GM12878 (cell line): ENCODE measurements around the gene COPS6. TPM values are rescaled to one million over a fixed set of nuclear protein-coding genes. Genes with fewer than 3 reads are reported as not detected.

Experiments used
- ATAC-seq: fragments of 200-7000 bp; cut with Tn5 transposase; 3 replicates; pipeline ENCODE4 v1.9.1; 2020; ENCODE audit warnings: mild to moderate bottlenecking, moderate library complexity
- BruUV-seq: library from RNA; stranded (reverse); fragments of 400-500 nt; replicated peaks from 2 replicates; lab custom pipeline; 2021; lab: Mats Ljungman, UMichigan
- CTCF ChIA-PET: fragments of 300-600 bp; sonication (Branson Sonifier 250); formaldehyde crosslinking; extraction: SDS; loops from one replicate; lab custom pipeline; 2021; ENCODE audit warnings: inconsistent platforms; lab: Yijun Ruan, JAX
- POLR2A ChIA-PET: fragments of 350-600 bp; formaldehyde crosslinking; extraction: SDS; loops from one replicate; lab custom pipeline; 2021; ENCODE audit warnings: inconsistent platforms; lab: Charles Lee
- RAD21 ChIA-PET: fragments of 300-600 bp; sonication (Branson Sonifier 250); formaldehyde crosslinking; loops from one replicate; lab custom pipeline; 2023; ENCODE audit warnings: antibody characterized with exemption; ENCODE audit not compliant: unreplicated experiment; lab: Charles Lee
- SMC1A ChIA-PET: fragments of 300-600 bp; sonication (Branson Sonifier 250); formaldehyde crosslinking; loops from one replicate; lab custom pipeline; 2023; ENCODE audit not compliant: unreplicated experiment, uncharacterized antibody; lab: Charles Lee
- DNase-seq: peaks from one replicate; pipeline ENCODE4 v3.0.0-alpha.2; 2011; ENCODE audit warnings: low read depth, low spot score
- FAIRE-seq: peaks from 3 replicates; lab custom pipeline; 2011; peaks lifted over from hg19 to GRCh38; lab: Jason Lieb, UNC
- H2AFZ ChIP-seq: 2 replicates; pipeline ENCODE4 v1.6.0; 2011; ENCODE audit warnings: low read depth, low read length, control low read depth; ENCODE audit not compliant: control insufficient read depth
- H3K27ac ChIP-seq: 2 replicates; pipeline ENCODE4 v1.5.1; 2011; ENCODE audit warnings: control low read depth; ENCODE audit not compliant: control insufficient read depth, insufficient read depth
- H3K27me3 ChIP-seq, 2 experiments: replicated peaks in 1 of 2; 2 replicates each; pipeline versions ENCODE4 v1.6.0 to v1.6.1; 2011; ENCODE audit warnings: low read length in 1 of 2; ENCODE audit not compliant: control insufficient read depth in 2 of 2, insufficient read depth in 2 of 2
- H3K36me3 ChIP-seq, 2 experiments: 2 replicates each; pipeline ENCODE4 v1.5.1; 2011; ENCODE audit warnings: low read length in 1 of 2; ENCODE audit not compliant: control insufficient read depth in 2 of 2, insufficient read depth in 2 of 2
- H3K4me1 ChIP-seq: 2 replicates; pipeline ENCODE4 v1.6.1; 2011; ENCODE audit warnings: mild to moderate bottlenecking, low read length, moderate library complexity, mixed read lengths; ENCODE audit not compliant: control insufficient read depth, insufficient read depth
- H3K4me2 ChIP-seq: 2 replicates; pipeline ENCODE4 v1.6.0; 2011; ENCODE audit warnings: control low read depth; ENCODE audit not compliant: control insufficient read depth, insufficient read depth
- H3K4me3 ChIP-seq: fragments of 200-600 bp; sonication (generic); 2 replicates; pipeline ENCODE4 v1.5.1; 2016
- H3K79me2 ChIP-seq: 2 replicates; pipeline ENCODE4 v1.6.0; 2011; ENCODE audit warnings: low read length; ENCODE audit not compliant: control insufficient read depth, insufficient read depth
- H3K9ac ChIP-seq: 2 replicates; pipeline ENCODE4 v1.8.0; 2011; ENCODE audit warnings: low read length, control low read depth, mixed read lengths; ENCODE audit not compliant: control insufficient read depth, insufficient read depth
- H3K9me3 ChIP-seq: replicated peaks from 3 replicates; pipeline ENCODE4 v1.5.1; 2011; ENCODE audit warnings: mild to moderate bottlenecking, low read length; ENCODE audit not compliant: control insufficient read depth, insufficient read depth
- H4K20me1 ChIP-seq: 2 replicates; pipeline ENCODE4 v1.6.0; 2011; ENCODE audit not compliant: control insufficient read depth, insufficient read depth
- BACH1 ChIP-seq: fragments of 450-650 bp; IDR thresholded peaks from 2 replicates; pipeline ENCODE4 v1.6.1; 2017; ENCODE audit warnings: mild to moderate bottlenecking, borderline replicate concordance
- BMI1 ChIP-seq: fragments of 450-650 bp; IDR thresholded peaks from 2 replicates; pipeline ENCODE4 v1.6.1; 2016; ENCODE audit warnings: mild to moderate bottlenecking, moderate library complexity, borderline replicate concordance
- CBX5 ChIP-seq: sonication (generic); IDR thresholded peaks from 2 replicates; pipeline ENCODE4 v1.6.1; 2016; ENCODE audit warnings: low read depth, moderate library complexity, mild to moderate bottlenecking, inconsistent platforms
- CREB1 ChIP-seq: IDR thresholded peaks from 2 replicates; pipeline ENCODE4 v1.6.1; 2012; ENCODE audit warnings: low read depth, mild to moderate bottlenecking, inconsistent platforms
- E2F8 ChIP-seq: fragments of 450-650 bp; IDR thresholded peaks from 2 replicates; pipeline ENCODE4 v1.6.1; 2018; ENCODE audit warnings: mild to moderate bottlenecking, low read depth, moderate library complexity; ENCODE audit not compliant: partially characterized antibody
- EED ChIP-seq: sonication (generic); IDR thresholded peaks from 2 replicates; pipeline ENCODE4 v1.6.1; 2016; ENCODE audit warnings: antibody characterized with exemption, low read depth
- IRF4 ChIP-seq: IDR thresholded peaks from 2 replicates; pipeline ENCODE4 v1.6.1; 2011; ENCODE audit warnings: low read depth, low read length
- JUND ChIP-seq: IDR thresholded peaks from 2 replicates; pipeline ENCODE4 v1.6.1; 2012; ENCODE audit warnings: low read depth, mild to moderate bottlenecking, low read length, improper control_type of control experiment, moderate library complexity
- KLF5 ChIP-seq: fragments of 450-650 bp; IDR thresholded peaks from 2 replicates; pipeline ENCODE4 v1.6.1; 2014; ENCODE audit warnings: mild to moderate bottlenecking; ENCODE audit not compliant: partially characterized antibody
- NR2F1 ChIP-seq: fragments of 450-650 bp; conservative IDR thresholded peaks from 2 replicates; pipeline ENCODE4 v1.6.1; 2017; ENCODE audit warnings: mild to moderate bottlenecking
- POLR2AphosphoS5 ChIP-seq: IDR thresholded peaks from 2 replicates; pipeline ENCODE4 v1.6.1; 2011; ENCODE audit warnings: mild to moderate bottlenecking, low read length, inconsistent platforms
- RAD21 ChIP-seq: IDR thresholded peaks from 2 replicates; pipeline ENCODE4 v1.6.1; 2011; ENCODE audit warnings: mild to moderate bottlenecking, low read depth, low read length, moderate library complexity; ENCODE audit not compliant: insufficient read depth
- RBBP5 ChIP-seq: fragments of 200-600 bp; sonication (generic); conservative IDR thresholded peaks from 2 replicates; pipeline ENCODE4 v1.6.1; 2016
- SREBF2 ChIP-seq: IDR thresholded peaks from 2 replicates; pipeline ENCODE4 v1.6.1; 2012; ENCODE audit warnings: mild to moderate bottlenecking, low read length
- TCF3 ChIP-seq: IDR thresholded peaks from 2 replicates; pipeline ENCODE4 v1.6.1; 2012; ENCODE audit warnings: low read depth, mild to moderate bottlenecking, low read length, borderline replicate concordance; ENCODE audit not compliant: insufficient read depth
- ZSCAN29 ChIP-seq: fragments of 450-650 bp; IDR thresholded peaks from 2 replicates; pipeline ENCODE4 v1.6.1; 2017; ENCODE audit warnings: mild to moderate bottlenecking, moderate library complexity
- ZZZ3 ChIP-seq: IDR thresholded peaks from 2 replicates; pipeline ENCODE4 v1.6.1; 2011; ENCODE audit warnings: low read depth; ENCODE audit not compliant: control insufficient read depth, insufficient read length
- WGBS: methylation state at CpG from one replicate; pipeline ENCODE4 v1.1.6; 2016; ENCODE audit warnings: low lambda C conversion rate; ENCODE audit not compliant: insufficient replicate concordance, insufficient coverage; ENCODE audit errors: missing lambda C conversion rate; 5-methylcytosine and 5-hydroxymethylcytosine counted together
- in situ Hi-C: fragments of 300-500 bp; cut with MboI; formaldehyde crosslinking; loops from 9 replicates; pipeline ENCODE4 v1.14.3; 2018; ENCODE audit warnings: mixed read lengths
- intact Hi-C: fragments of 100-400 bp; cut with micrococcal nuclease; formaldehyde crosslinking; loops from one replicate; pipeline ENCODE4 v1.14.2; 2022; ENCODE audit not compliant: unreplicated experiment
- polyA plus RNA-seq, 11 experiments: library from polyadenylated mRNA; depleted of rRNA in 4 of 11; unstranded in 6 of 11; stranded (reverse) in 5 of 11; fragments of >200 nt; fragmentation: Nextera tagmentation in 4 of 11; fragmentation: Illumina TruSeq in 1 of 11; extraction: Ambion mirVana in 4 of 11; extraction: Trizol in 1 of 11; gene quantifications; 1 replicate in 1 of 11; 2 replicates in 10 of 11; pipeline versions ENCODE4 v1.2.1 to v1.2.3, GENCODE V29; 2011 to 2016; ENCODE audit warnings: inconsistent platforms in 2 of 11, missing spikeins in 2 of 11, low read depth in 1 of 11
- total RNA-seq, 4 experiments: library from RNA; depleted of rRNA in 3 of 4; stranded (reverse); fragments of >200 nt in 3 of 4; fragmentation: Illumina TruSeq in 1 of 4; extraction: Trizol in 1 of 4; gene quantifications; 2 replicates each; pipeline versions ENCODE4 v1.2.1 to v1.2.3, GENCODE V29; 2013 to 2021
- TF ChIP-seq, protein P1 (sequence below): IDR thresholded peaks from 2 replicates; pipeline ENCODE4 v1.6.1; 2011; ENCODE audit warnings: borderline replicate concordance, low read depth, mild to moderate bottlenecking, moderate library complexity, mixed read lengths, low read length; ENCODE audit not compliant: insufficient read depth; ENCODE audit errors: extremely low read length
- TF ChIP-seq, protein P2 (sequence below): IDR thresholded peaks from 2 replicates; pipeline ENCODE4 v1.6.1; 2011; ENCODE audit warnings: borderline replicate concordance, low read depth, mild to moderate bottlenecking, moderate library complexity, low read length; ENCODE audit not compliant: insufficient read depth, poor library complexity, severe bottlenecking

The COPS6 gene
- total and polyA plus RNA-seq, 10 of the 15 experiments (the other 5 are each of a cell fraction or from before 2014, with no cell fraction given): 28.5 to 182 (median 81.5) TPM

DNA sequence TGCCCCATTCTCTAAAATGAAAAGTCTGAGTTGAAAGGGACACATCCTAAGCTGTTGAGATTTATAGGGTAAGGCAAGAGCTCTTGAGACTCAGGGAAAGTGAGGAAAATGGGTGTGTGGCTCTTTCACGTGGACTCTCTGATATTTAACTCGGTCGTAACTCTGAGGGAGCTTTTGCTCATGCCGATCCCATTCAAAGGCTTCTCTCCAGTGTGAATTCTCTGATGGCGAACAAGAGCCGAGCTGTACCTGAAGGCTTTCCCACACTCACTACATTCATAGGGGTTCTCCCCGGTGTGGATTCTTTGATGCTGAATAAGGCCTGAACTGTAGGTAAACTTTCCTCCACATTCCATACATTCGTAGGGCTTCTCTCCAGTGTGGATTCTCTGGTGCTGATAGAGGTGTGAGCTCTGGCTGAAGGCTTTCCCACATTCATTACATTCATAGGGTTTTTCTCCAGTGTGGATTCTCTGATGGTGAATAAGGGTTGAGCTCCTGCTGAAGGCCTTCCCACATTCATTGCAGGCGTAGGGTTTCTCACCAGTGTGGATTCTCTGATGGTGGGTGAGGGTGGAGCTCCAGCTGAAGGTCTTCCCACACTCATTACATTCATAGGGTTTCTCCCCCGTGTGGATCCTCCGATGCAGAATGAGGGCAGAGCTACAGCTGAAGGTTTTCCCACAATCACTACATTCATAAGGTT is 17.6 kb upstream of the COPS6 start (continued):
- no peak for TF ChIP-seq BACH1
- peak; percentile 74 for TF ChIP-seq KLF5

DNA sequence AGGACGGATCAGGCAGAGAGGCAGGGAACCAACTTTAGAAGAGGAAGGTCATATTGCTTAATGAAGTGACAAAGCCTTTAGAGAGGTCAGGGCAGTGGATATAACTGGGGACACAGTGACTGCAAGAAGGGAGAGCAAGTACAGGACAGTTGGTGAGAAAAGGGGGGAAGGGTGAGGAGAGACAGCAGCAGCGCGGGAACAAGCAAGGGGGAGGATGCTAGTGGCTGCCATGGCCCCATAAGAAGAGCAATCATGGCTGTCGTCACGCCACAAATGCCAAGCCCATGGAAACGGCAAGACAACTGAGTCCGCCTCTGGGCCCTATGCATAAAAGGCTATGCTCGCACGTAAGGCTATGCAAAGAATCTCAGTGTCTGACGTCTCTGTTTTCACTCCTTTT is 16.3 kb upstream of the COPS6 start:
- CTCF ChIA-PET: interaction anchor here (1.5 kb wide), 1 partner anchor 10 kb away, joined by 4 read pairs; no protein-coding TSS in a partner anchor
- SMC1A ChIA-PET: no interaction called here
- TF ChIP-seq EED: no peak
- no peak for TF ChIP-seq NR2F1
- no peak for TF ChIP-seq ZZZ3
- TF ChIP-seq, protein P1, sequence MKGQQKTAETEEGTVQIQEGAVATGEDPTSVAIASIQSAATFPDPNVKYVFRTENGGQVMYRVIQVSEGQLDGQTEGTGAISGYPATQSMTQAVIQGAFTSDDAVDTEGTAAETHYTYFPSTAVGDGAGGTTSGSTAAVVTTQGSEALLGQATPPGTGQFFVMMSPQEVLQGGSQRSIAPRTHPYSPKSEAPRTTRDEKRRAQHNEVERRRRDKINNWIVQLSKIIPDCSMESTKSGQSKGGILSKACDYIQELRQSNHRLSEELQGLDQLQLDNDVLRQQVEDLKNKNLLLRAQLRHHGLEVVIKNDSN: no peak
- no peak for TF ChIP-seq TCF3
- TF ChIP-seq, protein P2, sequence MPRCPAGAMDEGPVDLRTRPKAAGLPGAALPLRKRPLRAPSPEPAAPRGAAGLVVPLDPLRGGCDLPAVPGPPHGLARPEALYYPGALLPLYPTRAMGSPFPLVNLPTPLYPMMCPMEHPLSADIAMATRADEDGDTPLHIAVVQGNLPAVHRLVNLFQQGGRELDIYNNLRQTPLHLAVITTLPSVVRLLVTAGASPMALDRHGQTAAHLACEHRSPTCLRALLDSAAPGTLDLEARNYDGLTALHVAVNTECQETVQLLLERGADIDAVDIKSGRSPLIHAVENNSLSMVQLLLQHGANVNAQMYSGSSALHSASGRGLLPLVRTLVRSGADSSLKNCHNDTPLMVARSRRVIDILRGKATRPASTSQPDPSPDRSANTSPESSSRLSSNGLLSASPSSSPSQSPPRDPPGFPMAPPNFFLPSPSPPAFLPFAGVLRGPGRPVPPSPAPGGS: no peak
- no peak for TF ChIP-seq RAD21
- no peak for TF ChIP-seq E2F8
- TF ChIP-seq POLR2AphosphoS5: no peak
- no peak for TF ChIP-seq CREB1
- TF ChIP-seq BMI1: no peak
- TF ChIP-seq JUND: no peak
- TF ChIP-seq CBX5: no peak
- no peak for TF ChIP-seq KLF5
- no peak for TF ChIP-seq IRF4
- no peak for TF ChIP-seq RBBP5
- no peak for TF ChIP-seq SREBF2
- no peak for TF ChIP-seq ZSCAN29

More for the DNA sequence above, 16.3 kb upstream of the COPS6 start:
- no peaks in the 10 kb centered on the region for H4K20me1 ChIP-seq
- intact Hi-C loops: no loop called here
- BruUV-seq: no TSS peak
- POLR2A ChIA-PET: no interaction called here
- no peak for ATAC-seq
- peaks cover 2% of the 10 kb centered on the region for H3K79me2 ChIP-seq
- H3K27ac ChIP-seq: no peak overlapping the region
- H3K4me3 ChIP-seq: no peak overlapping the region
- H3K36me3 ChIP-seq: peaks cover 30 to 62% of the 10 kb centered on the region in 2 experiments
- RAD21 ChIA-PET: interaction anchor here (2.0 kb wide), 1 partner anchor 10 kb away, joined by 5 read pairs; no protein-coding TSS in a partner anchor
- no peak for FAIRE-seq
- in situ Hi-C loops: no loop called here
- no peak overlapping the region for H3K9ac ChIP-seq
- H3K27me3 ChIP-seq: no peaks in the 10 kb centered on the region
- no peak for DNase-seq
- no peak overlapping the region for H3K4me2 ChIP-seq
- 93% methylated on average over 10 of the region's 10 CpGs for WGBS
- H2AFZ ChIP-seq: no peak overlapping the region
- H3K9me3 ChIP-seq: peaks cover 32% of the 10 kb centered on the region; the same call in 2 of the 3 replicates
- no peaks in the 10 kb centered on the region for H3K4me1 ChIP-seq
